Stomach (tissue), 19 donors: ENCODE results near the gene DCLK1. TPM values are rescaled to one million over a fixed set of nuclear protein-coding genes. Genes with fewer than 3 reads are reported as not detected.

ENCODE experiments used
- DNase-seq, 2 donors: peaks; one replicate each; pipeline versions ENCODE4 v3.0.0 to v3.0.0-alpha.2; 2013 to 2019
- H3K27ac ChIP-seq, 5 donors: fragments of 200-600 bp in 4 of 5; sonication (generic) in 4 of 5; one replicate each; pipeline ENCODE4 v1.5.1; 2013 to 2019; ENCODE audit warnings: mild to moderate bottlenecking in 1 of 5, moderate library complexity in 1 of 5
- H3K27me3 ChIP-seq, 3 donors: fragments of 200-600 bp; sonication (generic); one replicate each; pipeline ENCODE4 v1.5.1; 2017 to 2019; ENCODE audit warnings: mixed run types in 1 of 3
- H3K36me3 ChIP-seq, 4 donors: fragments of 200-600 bp; sonication (generic); 1 replicate in 3 of 4; 2 replicates in 1 of 4; pipeline ENCODE4 v1.5.1; 2016 to 2019
- H3K4me1 ChIP-seq, 4 donors: fragments of 200-600 bp; sonication (generic); one replicate each; pipeline ENCODE4 v1.5.1; 2016 to 2019
- H3K4me3 ChIP-seq, 4 donors: fragments of 200-600 bp; sonication (generic) in 3 of 4; one replicate each; pipeline ENCODE4 v1.5.1; 2016 to 2019; ENCODE audit warnings: mild to moderate bottlenecking in 1 of 4
- H3K9me3 ChIP-seq, 4 donors: fragments of 200-600 bp; sonication (generic); one replicate each; pipeline ENCODE4 v1.5.1; 2016 to 2019
- CTCF ChIP-seq, 7 experiments: fragments of 450-650 bp in 4 of 7; fragments of 200-600 bp in 3 of 7; sonication (generic) in 3 of 7; IDR thresholded peaks; one replicate each; pipeline ENCODE4 v1.5.1; 2016 to 2019; ENCODE audit warnings: antibody characterized with exemption in 7 of 7, control low read depth in 2 of 7, mild to moderate bottlenecking in 1 of 7
- EP300 ChIP-seq: sonication (generic); formaldehyde crosslinking; IDR thresholded peaks from one replicate; pipeline ENCODE4 v1.6.1; 2017; ENCODE audit warnings: antibody characterized with exemption
- POLR2A ChIP-seq, 4 donors: fragments of 450-650 bp; IDR thresholded peaks; one replicate each; pipeline ENCODE4 v1.6.1; 2016; ENCODE audit warnings: antibody characterized with exemption in 4 of 4, control low read depth in 2 of 4, mild to moderate bottlenecking in 1 of 4, moderate library complexity in 1 of 4
- POLR2AphosphoS5 ChIP-seq, 3 donors: sonication (generic); formaldehyde crosslinking; IDR thresholded peaks; one replicate each; pipeline ENCODE4 v1.6.1; 2016; ENCODE audit warnings: antibody characterized with exemption in 3 of 3
- WGBS, 5 donors: extraction: QIAGEN DNeasy Blood & Tissue Kit in 3 of 5; methylation state at CpG; one replicate each; pipeline versions ENCODE4 v1.1.5 to v1.1.7; 2013 to 2018; 5-methylcytosine and 5-hydroxymethylcytosine counted together
- intact Hi-C: fragments of 100-400 bp; cut with DNase I; formaldehyde crosslinking; loops from one replicate; pipeline ENCODE4 v1.15.1; 2023; ENCODE audit warnings: low total_unique reads
- long read RNA-seq, 10 donors: transcript quantifications; one replicate each; lab custom pipeline, GENCODE V29; 2026
- polyA plus RNA-seq, 3 donors: library from polyadenylated mRNA; stranded (reverse); fragments of 200-250 nt; gene quantifications; one replicate each; pipeline ENCODE4 v1.2.3, GENCODE V29; 2013
- total RNA-seq, 5 donors: library from RNA; depleted of rRNA; stranded (reverse); fragments of >200 nt; gene quantifications; one replicate each; pipeline versions ENCODE4 v1.1.0 to v1.2.3, GENCODE V29; 2014 to 2016
- donor health status: healthy with polysubstance abuse.
- donor health status: Bipolar disorder and iron deficiency.
- donor health status: healthy.

The DCLK1 gene
- total RNA-seq: 10 to 100 TPM in 1 of 5 donors, 1 to 10 TPM in 4; 2.9 to 36.7 (median 7.7) TPM
- polyA plus RNA-seq: 1 to 10 TPM in 2 of 3 donors, under 1 TPM in 1; 0.68 to 2.0 (median 1.6) TPM
- long read RNA-seq, donor 1: 0 reads
- long read RNA-seq, donor 2: 0 reads
- long read RNA-seq, donor 3, partial matches to known transcripts: 0 of 1 reads
- long read RNA-seq, donor 3, other reads (novel, unspliced or antisense): 0 of 1 reads
- long read RNA-seq, donor 4: 0 reads
- long read RNA-seq, donor 5, partial matches to known transcripts: 0 of 2 reads
- long read RNA-seq, donor 5, other reads (novel, unspliced or antisense): 0 of 2 reads
- long read RNA-seq, donor 6, partial matches to known transcripts: 0 of 3 reads
- long read RNA-seq, donor 6, other reads (novel, unspliced or antisense): 0 of 3 reads
- long read RNA-seq, donor 7, full-length matches to known transcripts: 3 of 3 reads
- long read RNA-seq, donor 7, partial matches to known transcripts: 0 of 3 reads
- long read RNA-seq, donor 7, other reads (novel, unspliced or antisense): 0 of 3 reads
- long read RNA-seq, donor 8: 0 reads
- long read RNA-seq, donor 9, partial matches to known transcripts: 0 of 3 reads
- long read RNA-seq, donor 9, other reads (novel, unspliced or antisense): 0 of 3 reads
- long read RNA-seq, donor 10: 0 reads

- DNase-seq: peak; percentile 29 to 87
- peaks cover 0 to 12% (median 4%) of the 10 kb centered on the region in 4 donors for H3K4me1 ChIP-seq
- intact Hi-C loops: no loop called here
- H3K27ac ChIP-seq: peak within 1 kb of the TSS; percentile 21 to 66 (median 34)
- no peak for TF ChIP-seq CTCF (IDR thresholded peaks at IDR 0.05)
- WGBS, 5 donors: 7 to 23% (median 16%) methylated on average over 16 to 46 of the region's 48 CpGs
- no peaks in the 10 kb centered on the region for H3K36me3 ChIP-seq
- H3K4me3 ChIP-seq: peak within 1 kb of the TSS; percentile 53 to 69 (median 56)
- H3K27me3 ChIP-seq: peaks cover 0 to 30% (median 21%) of the 10 kb centered on the region in 3 donors
- no peaks in the 10 kb centered on the region for H3K9me3 ChIP-seq
Observed at GRCh38 chr13:36131222-36131930, at the start of gene DCLK1. DCLK1 (minus strand) TSS chr13:36131382.

GRCh38 chr13:36175621-36176020 is 44.4 kb upstream of the DCLK1 start:
- H3K4me1 ChIP-seq: no peaks in the 10 kb centered on the region
- no peak for TF ChIP-seq POLR2AphosphoS5 (IDR thresholded peaks at IDR 0.05)
- TF ChIP-seq EP300: no peak
- TF ChIP-seq CTCF (IDR thresholded peaks at IDR 0.05): no peak
- TF ChIP-seq POLR2A (IDR thresholded peaks at IDR 0.05): no peak
- DNase-seq: no peak
- no peaks in the 10 kb centered on the region for H3K27me3 ChIP-seq
- H3K4me3 ChIP-seq: no peak overlapping the region
- no peak overlapping the region for H3K27ac ChIP-seq
- intact Hi-C loops: no loop called here
- 73 to 78% (median 75%) methylated on average over 5 of the region's 5 CpGs for WGBS, 5 donors
- H3K9me3 ChIP-seq: no peaks in the 10 kb centered on the region
- no peaks in the 10 kb centered on the region for H3K36me3 ChIP-seq

DNA sequence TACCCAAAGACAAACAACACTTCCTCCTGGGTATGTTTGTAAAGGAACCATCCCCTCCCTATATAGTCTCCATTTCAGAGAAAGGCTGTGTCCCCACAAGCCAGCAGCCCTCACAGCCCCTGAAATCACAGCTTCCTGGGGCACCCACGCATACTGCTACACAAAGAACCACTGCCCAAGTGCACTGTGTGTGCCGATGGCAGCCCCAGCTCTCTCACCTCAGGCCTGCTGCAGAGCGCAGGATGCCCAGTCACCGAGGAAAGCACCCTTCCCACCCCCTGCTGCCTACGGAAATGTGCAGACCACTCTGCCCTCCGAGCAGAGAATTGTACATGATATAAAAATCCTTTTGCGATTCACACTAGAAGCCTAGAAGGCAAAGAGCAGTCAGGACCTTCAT is 43.7 kb upstream of the DCLK1 start:
- Histone ChIP-seq H3K9me3 (no peaks in the 10 kb centered on the region), H3K27ac (no peak overlapping the region), H3K4me3 (no peak overlapping the region), H3K27me3 (no peaks in the 10 kb centered on the region), H3K36me3 (no peaks in the 10 kb centered on the region), H3K4me1 (no peaks in the 10 kb centered on the region)
- 62 to 82% (median 74%) methylated on average over 7 of the region's 7 CpGs for WGBS, 5 donors
- no peak for TF ChIP-seq POLR2A (IDR thresholded peaks at IDR 0.05)
- TF ChIP-seq POLR2AphosphoS5 (IDR thresholded peaks at IDR 0.05): no peak
- TF ChIP-seq EP300: no peak
- no peak for TF ChIP-seq CTCF (IDR thresholded peaks at IDR 0.05)
- intact Hi-C loops: no loop called here
- no peak for DNase-seq

- intact Hi-C loops: no loop called here
- no peaks in the 10 kb centered on the region for H3K9me3 ChIP-seq
- no peaks in the 10 kb centered on the region for H3K27me3 ChIP-seq
- no peak overlapping the region for H3K27ac ChIP-seq
- no peak for DNase-seq
- 61 to 80% (median 69%) methylated on average over 4 of the region's 4 CpGs for WGBS, 5 donors
- H3K4me1 ChIP-seq: no peaks in the 10 kb centered on the region
- TF ChIP-seq EP300 (no peak), POLR2AphosphoS5 (IDR thresholded peaks at IDR 0.05) (no peak), CTCF (IDR thresholded peaks at IDR 0.05) (no peak), POLR2A (IDR thresholded peaks at IDR 0.05) (no peak)
- H3K36me3 ChIP-seq: no peaks in the 10 kb centered on the region
- H3K4me3 ChIP-seq: no peak overlapping the region
Observed at GRCh38 chr13:36173571-36174322, 42.6 kb upstream of the DCLK1 start.
